NCI-H2227 treated with DMSO at 0.1 percent for 48 hours (cell line): ENCODE results near the gene SYCP1.
"Not testable (repeated sequence)": the region's sequence is repeated elsewhere in the genome, so short reads cannot be mapped to it uniquely, and the experiment has no call there.

Source experiments
- DNase-seq: peaks from one replicate; lab custom pipeline; 2025; lab: John Stamatoyannopoulos, UW

Gene SYCP1

DNA sequence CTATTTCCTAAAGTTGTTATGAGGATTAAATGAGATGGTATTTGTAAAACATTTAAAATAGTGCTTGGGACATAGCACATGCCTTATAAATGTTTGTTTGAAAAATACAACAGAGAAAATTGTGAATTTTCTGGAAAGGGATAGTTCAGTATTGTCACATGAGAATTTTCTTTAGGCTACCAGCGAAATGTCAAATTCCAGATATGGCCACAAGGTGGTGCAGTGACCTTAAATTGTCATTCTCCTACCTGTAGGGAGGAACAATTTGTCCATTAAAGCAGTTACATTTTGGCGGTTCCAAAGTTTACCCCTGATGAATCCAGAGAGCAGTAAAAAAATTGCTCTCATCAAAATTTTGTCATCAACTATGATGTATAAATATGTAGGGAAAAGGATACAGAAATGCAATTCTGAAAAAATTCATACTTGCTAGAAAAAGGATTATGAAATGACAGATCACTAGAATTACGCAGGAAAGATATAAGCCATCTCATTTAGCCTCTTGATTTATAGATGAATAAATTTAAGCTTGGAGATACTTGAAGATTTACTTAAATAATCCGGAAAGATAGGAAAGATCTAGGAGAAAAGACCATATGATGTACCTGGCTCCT lies 124.7 kb downstream of the SYCP1 start:
- peak; percentile 20 for DNase-seq

DNA sequence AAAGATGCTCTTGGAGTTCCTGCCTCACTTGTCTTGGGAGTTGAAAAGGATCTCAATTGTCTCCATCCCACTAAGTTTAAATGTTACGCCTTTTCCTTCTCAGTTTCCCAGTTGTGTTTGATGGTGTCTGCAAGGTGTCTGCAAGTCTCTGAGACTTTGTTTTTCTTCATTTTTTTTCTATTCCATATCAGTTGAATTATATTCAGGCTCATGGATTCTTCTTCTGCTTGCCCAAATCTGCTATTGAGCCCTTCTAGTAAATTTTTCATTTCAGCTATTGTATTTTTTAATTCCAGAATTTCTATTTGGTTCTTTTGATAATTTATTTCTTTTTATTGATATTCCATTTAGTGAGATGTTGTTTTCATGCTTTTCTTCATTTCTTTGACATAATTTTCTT lies 127.6 kb downstream of the SYCP1 start:
- no peak for DNase-seq

DNA sequence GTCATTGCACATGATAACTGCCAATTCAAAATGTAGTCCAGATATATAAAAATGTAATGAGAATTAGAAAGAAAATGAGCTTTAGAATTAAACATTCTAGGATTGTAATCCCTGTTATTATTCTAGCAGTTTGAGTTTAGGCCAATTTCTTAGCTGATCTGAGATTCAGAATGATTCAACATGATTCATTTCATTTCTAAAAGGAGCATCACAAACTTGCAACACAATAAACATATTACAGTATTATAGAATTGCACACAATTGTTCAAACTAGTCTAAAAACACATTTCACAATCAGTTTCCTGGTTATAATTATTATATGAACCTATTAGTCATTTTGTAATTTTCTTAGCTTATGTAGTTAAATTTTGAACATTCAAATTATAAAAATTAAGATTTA lies 131.6 kb downstream of the SYCP1 start:
- no peak for DNase-seq

DNA sequence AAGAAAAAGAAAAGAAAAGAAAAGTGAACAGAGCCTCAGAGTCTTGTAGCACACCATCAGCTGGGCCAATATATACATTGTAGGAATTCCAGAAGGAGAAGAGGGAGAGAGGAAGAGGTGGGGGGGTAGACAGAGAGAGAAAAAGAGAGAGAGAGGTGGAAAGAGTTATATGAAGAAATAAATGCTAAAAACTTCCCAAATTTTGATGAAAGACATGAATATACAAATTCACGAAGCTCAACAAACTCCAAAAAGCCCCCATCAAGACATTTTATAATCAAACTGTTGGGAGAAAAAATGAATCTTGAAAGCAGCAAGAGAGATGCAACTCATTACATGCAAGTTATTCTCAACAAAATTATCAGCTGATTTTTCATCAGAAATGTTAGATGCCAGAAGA lies 133.4 kb downstream of the SYCP1 start:
- DNase-seq: no peak

DNA sequence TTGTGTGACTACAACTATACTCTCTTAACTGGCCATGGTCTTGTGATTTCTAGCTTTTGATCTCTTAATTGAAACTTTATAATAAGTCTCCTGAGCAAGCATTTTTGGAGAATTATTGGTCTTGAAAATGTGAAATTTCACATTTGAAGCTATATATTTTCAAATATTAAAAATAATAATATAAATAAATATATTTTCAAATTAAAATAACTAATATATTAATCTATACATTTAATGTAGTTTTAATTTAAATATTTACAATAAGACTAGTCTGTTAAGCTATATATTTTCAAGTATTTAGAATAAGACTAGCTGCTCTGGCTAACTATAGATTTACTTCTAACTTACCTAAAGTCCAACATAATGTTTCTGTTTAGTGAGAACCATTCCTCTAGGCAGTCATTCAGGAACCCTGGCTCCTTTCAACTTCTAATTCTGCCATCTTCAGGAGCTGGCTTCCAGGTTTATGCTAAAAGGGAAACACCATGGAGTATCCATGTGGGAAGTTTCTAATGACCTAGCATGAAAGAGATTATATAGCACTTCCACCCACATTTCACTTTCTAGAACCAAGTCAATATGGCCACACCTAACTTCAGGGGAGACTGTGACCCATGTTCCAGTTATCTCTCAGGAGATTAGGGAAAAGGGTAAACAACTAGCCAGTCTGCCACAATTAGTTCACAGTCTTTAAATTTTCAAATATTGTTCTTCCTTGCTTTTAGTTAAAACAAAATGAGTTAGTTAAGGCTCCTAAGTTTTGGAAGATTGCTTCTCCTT lies 143.0 kb downstream of the SYCP1 start:
- no peak for DNase-seq

DNA sequence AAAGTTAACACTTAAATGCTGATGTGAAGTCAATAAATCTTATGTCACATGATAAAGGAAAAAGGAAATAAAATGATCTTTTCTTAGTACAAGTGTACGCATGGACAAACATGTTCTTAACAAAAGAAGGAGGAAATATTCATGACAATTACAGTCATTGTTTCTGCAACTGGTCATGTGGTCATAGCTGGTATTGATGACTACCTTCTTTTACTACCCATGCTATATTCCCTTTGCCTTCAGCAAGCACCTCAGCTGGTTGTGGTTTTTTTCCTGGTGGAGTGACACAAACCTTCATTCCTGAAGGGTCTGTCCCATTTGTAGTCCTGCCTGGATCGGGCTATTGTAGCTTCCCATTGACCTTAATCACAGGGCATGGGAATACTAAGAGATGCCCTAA lies 151.5 kb downstream of the SYCP1 start:
- DNase-seq: no peak

DNA sequence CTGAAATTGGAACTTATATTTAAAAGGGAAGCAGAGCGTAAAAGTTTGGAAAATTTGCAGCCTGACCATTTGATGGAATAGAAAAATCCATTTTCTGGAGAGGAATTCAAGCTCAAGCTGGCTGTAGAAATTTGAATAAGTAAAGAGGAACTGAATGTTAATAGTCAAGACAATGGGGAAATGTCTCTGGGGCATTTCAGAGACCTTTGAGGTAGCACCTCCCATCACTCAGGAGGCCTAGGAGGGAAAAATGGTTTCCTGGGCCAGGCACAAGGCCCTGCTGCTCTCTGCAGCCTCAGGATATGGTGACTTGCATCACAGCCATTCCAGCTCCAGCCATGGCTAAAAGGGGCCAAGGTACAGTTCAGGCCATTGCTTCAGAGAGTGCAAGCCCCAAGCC lies 157.3 kb downstream of the SYCP1 start:
- no peak for DNase-seq

DNA sequence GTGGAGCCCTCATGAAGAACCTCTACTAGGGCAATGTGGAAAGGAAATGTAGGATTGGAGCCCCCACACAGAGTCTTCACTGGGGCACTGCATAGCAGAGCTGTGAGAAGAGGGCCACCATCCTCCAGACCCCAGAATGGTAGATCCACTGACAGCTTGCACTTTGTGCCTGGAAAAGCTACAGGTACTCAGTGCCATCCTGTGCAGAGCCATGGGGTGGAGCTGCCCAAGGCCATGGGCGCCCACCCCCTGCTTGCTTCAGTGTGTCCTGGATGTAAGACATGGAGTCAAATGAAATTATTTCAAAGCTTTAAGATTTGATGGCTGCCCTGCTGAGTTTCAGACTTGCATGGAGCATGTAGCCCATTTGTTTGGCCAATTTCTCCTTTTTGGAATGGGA lies 157.8 kb downstream of the SYCP1 start:
- no peak for DNase-seq

DNA sequence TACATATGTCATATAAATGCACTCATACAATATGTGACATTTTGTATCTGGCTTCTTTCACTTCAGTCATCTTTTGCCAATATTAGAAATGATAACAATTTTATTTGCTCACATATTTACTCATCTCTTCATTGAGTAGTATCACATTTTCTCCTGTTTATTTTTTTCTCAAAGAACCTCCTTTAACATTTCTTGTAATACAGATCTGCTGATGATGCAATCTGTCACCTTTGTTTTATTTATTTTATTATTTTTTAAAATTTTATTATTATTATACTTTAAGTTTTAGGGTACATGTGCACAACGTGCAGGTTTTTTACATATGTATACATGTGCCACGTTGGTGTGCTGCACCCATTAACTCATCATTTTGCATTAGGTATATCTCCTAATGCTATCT lies 159.1 kb downstream of the SYCP1 start:
- DNase-seq: no peak

DNA sequence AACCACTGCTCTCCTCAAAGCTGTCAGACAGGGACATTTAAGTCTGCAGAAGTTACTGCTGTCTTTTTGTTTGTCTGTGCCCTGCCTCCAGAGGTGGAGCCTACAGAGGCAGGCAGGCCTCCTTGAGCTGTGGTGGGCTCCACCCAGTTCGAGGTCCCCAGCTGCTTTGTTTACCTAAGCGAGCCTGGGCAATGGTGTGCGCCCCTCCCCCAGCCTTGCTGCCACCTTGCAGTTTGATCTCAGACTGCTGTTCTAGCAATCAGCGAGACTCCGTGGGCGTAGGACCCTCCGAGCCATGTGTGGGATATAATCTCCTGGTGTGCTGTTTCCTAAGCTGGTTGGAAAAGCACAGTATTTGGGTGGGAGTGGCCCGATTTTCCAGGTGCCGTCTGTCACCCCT lies 164.9 kb downstream of the SYCP1 start:
- not testable (repeated sequence) for DNase-seq

DNA sequence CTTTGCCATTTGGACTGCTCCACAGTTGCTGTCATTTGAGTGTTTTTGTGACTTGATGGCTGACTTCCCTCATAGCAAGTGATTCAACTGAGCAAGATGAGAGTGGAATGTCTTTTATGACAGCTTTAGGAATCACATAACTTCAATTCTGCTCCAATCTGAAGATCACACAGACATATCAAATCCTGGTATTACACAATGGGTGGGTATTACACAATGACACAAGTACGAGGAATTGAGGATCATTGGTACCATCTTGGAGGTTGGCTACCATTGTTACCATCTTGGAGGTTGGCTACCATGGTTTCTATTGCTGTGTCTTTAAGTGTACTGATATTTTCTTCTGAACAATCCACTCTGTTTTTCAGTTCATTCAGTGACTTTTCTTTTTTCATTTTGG lies 166.5 kb downstream of the SYCP1 start:
- no peak for DNase-seq

DNA sequence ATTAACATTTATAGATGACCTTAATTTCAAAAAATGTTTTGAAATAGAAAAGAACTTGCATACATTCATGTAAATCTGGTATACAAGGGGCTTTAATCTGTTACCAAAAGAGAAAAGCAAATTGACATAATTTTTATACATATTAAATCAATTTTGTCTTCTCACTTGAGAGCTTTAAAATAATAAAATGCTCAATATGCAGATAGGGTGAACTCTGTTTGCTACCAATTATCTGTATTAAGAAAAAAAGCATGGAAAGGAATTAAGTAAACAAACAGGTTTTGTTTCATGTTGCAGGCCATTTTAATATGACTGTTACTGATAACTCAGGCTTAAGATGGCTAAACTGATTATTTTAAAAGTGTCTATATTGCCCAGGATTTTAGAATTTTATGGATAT lies 168.9 kb downstream of the SYCP1 start:
- no peak for DNase-seq

DNA sequence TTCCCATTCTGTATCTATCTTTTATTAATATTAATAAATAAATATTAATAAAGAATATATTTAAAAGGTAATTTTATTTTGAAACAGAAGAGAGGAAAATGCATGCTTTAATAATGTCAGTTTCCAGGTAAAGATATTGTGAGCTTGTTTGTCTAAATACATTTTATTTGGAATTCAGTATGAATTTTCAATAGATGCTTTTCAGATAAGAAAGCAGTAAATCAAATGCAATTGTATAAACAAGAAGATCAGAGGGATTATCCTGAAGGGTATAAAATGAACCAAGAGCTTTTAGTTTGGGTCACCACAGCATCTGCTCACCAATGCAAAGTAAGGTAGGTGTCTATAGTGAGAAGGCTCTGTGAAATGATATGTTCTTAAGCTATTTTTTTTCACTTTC lies 174.9 kb downstream of the SYCP1 start, which contains the start of gene TSHB:
Gene TSHB, plus strand, starts transcription at position 301 of the 400 bp plus-strand sequence. CDS start 3,537 bp downstream, outside the sequence.
- no peak for DNase-seq

DNA sequence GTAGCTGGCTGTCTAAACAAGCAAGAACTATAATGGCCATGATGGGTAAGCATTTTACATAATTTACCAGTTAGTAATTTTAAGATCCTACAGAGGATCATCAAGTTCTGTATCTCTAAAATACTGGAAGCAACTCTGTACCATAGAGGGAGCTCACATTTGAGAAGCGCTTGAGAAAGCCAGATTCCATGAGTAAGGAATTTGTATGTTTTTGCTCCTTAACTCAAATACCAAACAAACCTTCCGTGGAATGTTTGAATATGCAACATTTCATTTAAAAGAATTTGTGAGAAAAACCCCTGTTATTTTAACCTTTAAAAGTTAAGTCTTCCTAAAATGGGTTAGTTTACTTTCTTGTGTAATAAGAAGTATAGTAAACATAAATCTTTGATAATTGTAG lies 176.9 kb downstream of the SYCP1 start:
- no peak for DNase-seq

DNA sequence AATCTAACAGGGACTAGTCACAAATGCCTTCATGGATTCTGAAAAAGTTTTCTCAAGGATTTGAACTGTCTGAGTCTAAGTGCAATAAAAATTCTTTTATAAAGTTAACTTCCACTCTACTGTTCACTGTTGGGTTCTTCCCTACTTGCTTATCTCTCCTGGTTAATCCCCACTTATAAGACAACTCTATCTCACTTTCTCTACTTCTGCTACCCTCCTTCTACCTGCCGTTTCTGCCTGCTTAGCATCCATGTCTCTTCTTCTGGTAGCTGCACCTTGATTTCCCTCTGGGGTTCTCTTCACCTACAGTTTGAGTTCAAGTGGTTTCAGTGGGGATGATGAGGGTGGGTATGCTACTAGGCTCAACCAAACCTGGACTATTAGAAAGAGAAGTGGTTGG lies 181.0 kb downstream of the SYCP1 start:
- no peak for DNase-seq

DNA sequence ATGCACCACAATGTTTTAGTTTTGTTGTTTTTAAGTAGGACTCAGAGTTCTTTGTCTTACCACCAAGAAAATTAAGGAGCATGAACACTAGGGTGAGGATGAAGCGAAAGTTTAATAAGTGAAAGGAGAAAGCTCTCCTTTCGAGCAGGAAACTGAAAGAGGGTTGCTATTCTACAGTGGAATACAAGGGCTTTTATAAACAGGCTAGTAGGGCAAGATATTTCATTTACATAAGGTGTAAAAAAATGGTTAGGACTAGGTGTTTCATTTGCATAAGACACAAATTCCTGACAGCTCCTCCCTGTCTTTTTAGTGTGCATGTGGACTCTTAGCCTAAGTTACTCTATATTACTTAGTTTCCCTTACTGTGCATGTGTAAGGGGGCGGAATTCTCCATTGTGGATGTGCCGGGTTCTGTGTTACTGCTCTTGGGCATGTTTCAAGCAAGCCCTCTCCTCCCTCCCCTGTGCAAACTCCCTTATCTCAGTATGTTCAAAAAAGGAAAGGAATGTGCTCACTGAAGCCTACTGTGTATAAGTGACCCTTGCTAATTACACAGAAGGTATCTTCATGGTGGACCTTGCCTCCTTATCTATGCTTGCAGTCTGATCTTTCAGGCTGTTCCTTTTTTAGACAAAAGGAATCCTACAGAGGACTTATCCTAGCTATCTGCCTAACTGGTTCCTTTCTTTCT lies 182.3 kb downstream of the SYCP1 start:
- DNase-seq: no peak

DNA sequence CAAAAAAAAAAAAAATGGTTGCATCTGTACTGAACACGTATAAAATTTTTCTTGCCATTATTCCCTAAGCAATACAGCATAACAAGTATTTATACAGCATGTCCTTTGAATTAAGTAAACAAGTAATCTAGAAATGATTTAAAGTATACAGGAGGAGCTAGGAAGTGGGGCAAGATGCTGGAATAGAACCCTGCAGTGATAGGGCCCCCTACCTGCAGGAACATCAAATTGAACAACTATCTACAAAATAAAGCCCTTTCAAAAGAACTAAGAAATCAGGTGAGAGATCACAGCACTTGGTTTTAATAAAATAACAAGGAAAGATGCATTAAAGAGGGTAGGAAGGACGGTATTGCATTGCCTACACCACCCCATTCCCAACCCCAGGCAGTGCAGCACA lies 185.8 kb downstream of the SYCP1 start:
- no peak for DNase-seq

DNA sequence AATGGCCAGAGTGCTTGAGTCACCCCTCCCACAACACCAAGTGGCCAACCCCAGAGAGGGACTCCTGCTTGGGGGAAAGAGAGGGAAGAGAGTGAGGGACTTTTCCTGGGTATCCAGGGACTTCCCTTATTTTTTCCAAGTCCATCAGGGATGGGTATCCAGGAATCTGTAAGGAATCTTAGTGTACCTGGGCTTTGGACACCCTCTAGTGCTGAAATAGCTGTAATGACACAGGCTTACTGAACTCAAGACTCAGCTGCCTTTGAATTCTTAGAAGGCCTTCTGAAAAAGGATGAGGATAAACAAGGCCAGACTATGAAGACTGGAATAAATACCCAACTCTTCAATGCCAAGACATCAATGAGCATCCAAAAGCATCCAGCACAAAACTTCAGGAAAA lies 187.0 kb downstream of the SYCP1 start:
- DNase-seq: no peak
